Measurements from ENCODE around the gene ULK3.
A peak's percentile ranks its signal among the peaks of the same experiment; 100 is the strongest.

The ULK3 gene

GRCh38 chr15:74821091-74821789 lies 21.7 kb downstream of the ULK3 start:
- no peak for DNase-seq

GRCh38 chr15:74820056-74820455 lies 22.9 kb downstream of the ULK3 start:
- DNase-seq: no peak

GRCh38 chr15:74817370-74817737 lies 25.6 kb downstream of the ULK3 start:
- DNase-seq: no peak

GRCh38 chr15:74816624-74817369 lies 26.2 kb downstream of the ULK3 start:
- DNase-seq: no peak

- DNase-seq: no peak
These were observed 27.0 kb downstream of the ULK3 start for GRCh38 chr15:74815961-74816360.

GRCh38 chr15:74815121-74815934 lies 27.6 kb downstream of the ULK3 start:
- peak; percentile 12 for DNase-seq

- no peak for DNase-seq
These were observed 30.4 kb downstream of the ULK3 start, which contains the start of gene LMAN1L for GRCh38 chr15:74812533-74812932. Gene LMAN1L, plus strand, starts transcription at chr15:74812835. Its CDS starts 20 bp downstream, at chr15:74812855.

GRCh38 chr15:74809956-74810355 lies 33.0 kb downstream of the ULK3 start:
- DNase-seq: no peak

- DNase-seq: no peak
These were observed 33.7 kb downstream of the ULK3 start for GRCh38 chr15:74809242-74809641.

GRCh38 chr15:74808840-74809229 lies 34.1 kb downstream of the ULK3 start:
- DNase-seq: no peak

- DNase-seq: peak; percentile 30
These were observed 34.7 kb downstream of the ULK3 start for GRCh38 chr15:74808078-74808839.

GRCh38 chr15:74807282-74807681 lies 35.7 kb downstream of the ULK3 start:
- no peak for DNase-seq

GRCh38 chr15:74804935-74805334 lies 38.0 kb downstream of the ULK3 start:
- no peak for DNase-seq

GRCh38 chr15:74802862-74803447 lies 40.0 kb downstream of the ULK3 start:
- DNase-seq: no peak

GRCh38 chr15:74802290-74802689 lies 40.7 kb downstream of the ULK3 start:
- DNase-seq: no peak

- no peak for DNase-seq
These were observed 41.5 kb downstream of the ULK3 start for GRCh38 chr15:74801311-74801997.

GRCh38 chr15:74800559-74801094 lies 42.3 kb downstream of the ULK3 start:
- no peak for DNase-seq

- DNase-seq: no peak
These were observed 42.9 kb downstream of the ULK3 start for GRCh38 chr15:74799856-74800558.

GRCh38 chr15:74799255-74799855 lies 43.6 kb downstream of the ULK3 start:
- DNase-seq: no peak
